ENCODE data around the gene ACSM6.
"Not testable (repeated sequence)": the region's sequence is repeated elsewhere in the genome, so short reads cannot be mapped to it uniquely, and the experiment has no call there.

ACSM6 gene, protein sequence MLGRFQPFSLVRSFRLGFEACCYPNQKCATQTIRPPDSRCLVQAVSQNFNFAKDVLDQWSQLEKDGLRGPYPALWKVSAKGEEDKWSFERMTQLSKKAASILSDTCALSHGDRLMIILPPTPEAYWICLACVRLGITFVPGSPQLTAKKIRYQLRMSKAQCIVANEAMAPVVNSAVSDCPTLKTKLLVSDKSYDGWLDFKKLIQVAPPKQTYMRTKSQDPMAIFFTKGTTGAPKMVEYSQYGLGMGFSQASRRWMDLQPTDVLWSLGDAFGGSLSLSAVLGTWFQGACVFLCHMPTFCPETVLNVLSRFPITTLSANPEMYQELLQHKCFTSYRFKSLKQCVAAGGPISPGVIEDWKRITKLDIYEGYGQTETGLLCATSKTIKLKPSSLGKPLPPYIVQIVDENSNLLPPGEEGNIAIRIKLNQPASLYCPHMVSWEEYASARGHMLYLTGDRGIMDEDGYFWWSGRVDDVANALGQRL

DNA sequence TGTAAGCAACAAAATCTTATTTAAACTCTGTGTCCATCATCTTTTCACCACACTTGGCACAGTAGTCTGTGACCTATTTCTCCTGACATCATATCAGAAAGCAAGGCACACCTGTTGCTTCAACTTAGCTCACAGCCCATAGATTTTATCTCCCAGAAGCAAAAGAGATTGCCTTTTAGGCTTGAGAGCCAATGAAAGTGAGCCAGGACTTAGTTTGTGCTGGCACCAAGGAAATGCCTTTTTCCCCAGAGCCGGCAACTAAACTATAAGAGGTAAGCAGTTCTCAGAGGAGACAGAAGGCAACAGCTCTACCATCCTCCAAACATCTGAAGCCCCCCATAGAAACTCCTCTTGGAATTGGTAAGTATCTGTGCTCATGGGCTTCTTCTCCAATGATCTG is at the start of gene ACSM6:
ACSM6 (plus strand) TSS at position 295 of the 400 bp plus-strand sequence. CDS start 248 bp downstream, outside the sequence.
- DNase-seq, result no peak

DNA sequence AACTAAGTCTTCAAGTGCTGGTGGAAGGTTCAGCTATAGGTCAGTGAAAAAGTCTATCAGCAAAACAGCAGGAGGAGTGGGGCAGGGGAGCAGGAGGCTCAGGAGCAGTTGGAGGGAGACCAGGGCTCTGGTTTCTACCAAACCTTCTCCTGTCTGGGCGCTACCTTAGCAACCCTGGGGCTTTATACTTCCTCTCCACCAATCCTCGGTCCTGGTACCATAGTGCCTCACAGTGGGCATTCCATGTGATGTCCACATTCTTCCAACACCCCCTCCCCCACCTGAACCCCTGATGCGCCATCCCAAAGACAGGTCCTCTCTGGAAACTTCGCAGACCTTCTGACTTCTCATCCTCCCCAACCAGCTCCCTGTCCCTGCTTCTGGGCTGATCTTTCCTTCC is 25.3 kb upstream of the ACSM6 start:
- DNase-seq, result no peak

DNA sequence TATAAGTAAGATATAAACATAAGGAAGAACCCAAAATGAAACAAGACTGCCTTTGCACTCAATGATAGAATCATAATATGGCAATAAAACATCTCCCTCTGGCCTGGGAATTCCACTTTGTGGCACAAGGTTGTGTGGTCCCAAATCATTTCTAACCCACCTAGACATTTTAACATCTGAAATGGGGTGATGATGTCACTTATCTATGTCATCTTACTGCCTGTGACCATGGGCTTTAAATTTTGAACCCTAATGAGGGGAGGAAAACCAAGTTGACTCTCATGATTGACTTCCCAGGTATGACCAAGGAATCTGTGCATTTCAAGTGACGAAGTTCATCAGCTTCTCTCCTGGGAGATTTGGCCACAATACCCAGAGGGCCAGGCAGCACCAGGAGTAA is 24.5 kb upstream of the ACSM6 start:
- no peak for DNase-seq

DNA sequence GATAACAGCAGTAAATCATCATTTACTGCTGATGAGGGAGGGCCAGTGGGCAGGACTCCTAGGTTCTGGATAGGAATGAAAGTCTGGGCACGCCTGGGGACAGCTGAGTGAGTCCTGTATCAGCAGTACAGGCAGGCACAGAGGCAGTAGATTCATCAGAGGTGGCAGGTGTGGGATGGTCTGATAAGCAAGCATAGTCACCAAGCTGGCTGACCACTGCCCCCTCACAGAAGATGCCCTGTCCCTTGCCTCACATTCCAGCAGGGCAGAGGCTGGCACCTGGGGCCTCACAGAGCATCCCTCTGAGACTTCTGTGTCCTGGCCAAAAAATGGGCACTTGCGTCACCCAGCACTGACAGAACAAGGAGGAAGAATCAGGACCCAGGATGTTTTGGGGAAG is 23.2 kb upstream of the ACSM6 start:
- no peak for DNase-seq

DNA sequence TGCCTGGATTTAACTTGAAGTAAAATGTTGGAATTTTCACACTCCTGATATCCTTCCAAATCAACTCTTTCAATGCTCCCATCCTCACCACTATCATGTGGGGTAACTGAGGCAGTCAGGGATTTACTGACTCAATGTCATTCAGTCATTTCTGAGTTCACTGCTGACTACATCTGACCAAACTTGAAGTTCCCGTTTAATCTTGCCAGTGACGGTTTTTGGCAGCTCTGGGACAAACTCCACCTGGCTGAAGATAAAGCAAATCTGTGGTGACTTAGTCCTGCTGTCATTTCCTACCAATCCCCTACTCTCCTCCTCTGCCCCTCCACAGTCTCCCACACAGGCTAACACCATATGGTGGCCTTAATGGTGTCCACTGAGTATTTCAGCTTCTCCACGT is 22.7 kb upstream of the ACSM6 start:
- DNase-seq, result no peak

DNA sequence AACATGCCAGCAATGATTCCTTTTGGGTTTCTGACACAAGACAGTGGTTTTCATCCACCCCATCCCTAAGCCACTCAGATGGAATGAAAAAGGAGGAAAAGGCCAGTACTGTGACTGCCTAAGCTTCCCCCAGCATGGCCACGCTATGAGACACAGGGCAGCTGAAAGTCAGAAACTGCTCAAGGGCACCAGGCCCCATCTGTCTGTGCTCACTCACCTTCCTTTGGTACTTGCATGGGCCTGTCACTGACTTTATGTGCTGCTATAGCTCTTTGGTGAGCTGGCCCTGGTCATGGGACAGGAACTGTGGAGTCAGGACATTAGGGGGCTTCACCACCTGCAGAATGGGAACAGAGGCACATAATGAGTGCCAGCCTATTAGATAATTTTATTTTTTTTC is 21.2 kb upstream of the ACSM6 start:
- no peak for DNase-seq

DNA sequence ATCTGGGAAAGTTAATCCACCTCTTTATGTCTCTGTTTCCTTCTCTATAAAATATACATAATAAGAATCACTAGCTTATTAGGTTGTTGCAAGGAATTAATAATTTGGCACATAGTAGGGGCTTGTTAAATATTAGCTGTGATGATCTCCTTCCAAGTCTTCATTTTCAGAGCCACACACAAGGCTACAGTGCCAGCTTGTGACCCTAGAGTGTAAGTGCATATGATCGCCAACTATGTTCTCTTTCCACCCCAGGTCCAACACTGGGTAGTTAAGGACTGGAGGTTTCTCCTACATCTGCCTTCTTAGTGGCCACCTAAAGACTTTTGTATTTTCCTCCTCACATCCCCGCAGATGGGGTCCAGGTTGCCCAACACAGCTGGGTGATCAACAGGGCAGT is 17.9 kb upstream of the ACSM6 start:
- no peak for DNase-seq

DNA sequence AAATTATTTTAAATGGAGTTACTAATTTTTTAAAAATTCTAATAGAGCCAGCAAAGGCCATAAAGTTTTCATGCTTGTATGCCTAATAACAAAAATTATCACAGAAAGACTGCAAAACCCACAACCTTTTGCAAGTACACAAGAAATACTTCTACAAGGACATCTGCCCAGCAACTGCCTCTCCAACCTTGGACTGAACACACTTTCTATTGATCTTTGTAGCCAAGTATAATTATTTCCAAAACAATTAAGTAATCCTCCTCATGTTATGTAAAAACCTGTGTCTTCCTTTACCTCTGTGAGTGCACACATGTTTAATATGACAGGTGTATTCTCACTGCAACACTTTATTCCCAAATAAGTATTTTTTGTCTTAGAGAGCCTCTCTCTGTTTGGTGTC is 16.6 kb upstream of the ACSM6 start:
- DNase-seq, result no peak

DNA sequence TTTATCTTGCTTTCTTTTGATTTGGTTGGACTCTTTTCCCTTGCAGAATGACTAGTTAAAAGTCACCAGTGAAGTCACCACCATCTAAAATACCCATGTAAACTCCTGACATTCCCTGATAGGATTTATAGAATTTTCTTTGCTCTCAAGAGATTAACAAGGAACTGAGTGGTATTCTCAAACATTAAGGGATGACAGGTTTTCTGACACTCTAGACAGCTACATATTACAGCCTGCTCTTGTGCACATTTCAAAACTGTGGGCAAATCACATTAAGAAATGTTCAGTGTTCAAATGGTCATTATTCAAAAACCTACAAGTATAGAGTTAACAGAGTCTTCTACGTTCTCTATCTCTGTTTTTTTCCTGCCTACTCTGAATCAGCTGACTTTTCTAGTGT is 15.8 kb upstream of the ACSM6 start:
- no peak for DNase-seq

DNA sequence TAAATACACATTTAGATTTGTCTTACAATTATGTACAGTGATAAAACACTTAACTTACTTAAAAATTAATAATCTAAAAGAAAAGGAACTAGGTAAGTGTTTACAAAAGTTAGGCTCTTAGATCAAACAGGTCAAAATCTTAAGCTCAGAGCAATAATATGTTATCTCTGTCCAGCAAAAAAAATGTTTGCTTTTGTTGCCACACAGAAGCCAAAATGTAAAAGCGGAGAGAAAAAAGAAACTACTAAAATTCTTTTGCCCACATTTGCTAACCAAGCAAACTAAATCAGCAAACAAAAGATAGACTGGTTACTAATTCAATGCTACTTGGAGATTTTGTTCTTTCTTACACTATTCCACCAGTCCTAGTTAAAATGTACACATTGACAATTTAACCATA is 15.2 kb upstream of the ACSM6 start:
- no peak for DNase-seq

DNA sequence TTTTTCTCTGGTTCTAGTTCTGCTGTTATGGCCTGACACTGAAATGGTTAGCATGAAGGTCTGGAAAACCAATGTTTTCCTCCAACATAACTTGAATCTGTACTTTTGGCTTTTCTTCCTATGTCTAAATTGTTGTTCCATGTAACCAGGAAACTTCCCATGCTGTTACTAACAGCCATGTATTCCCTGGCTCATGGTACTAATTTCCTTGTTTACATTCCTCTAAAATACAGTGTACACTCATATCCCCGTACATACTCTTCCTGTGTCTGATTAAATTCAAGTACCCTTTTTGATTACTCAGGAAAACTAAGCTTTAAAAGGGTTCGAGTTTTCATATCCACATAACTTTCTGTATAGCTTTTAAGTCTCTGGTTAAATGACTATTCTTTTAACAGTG is 12.3 kb upstream of the ACSM6 start:
- peak; percentile 39 for DNase-seq

DNA sequence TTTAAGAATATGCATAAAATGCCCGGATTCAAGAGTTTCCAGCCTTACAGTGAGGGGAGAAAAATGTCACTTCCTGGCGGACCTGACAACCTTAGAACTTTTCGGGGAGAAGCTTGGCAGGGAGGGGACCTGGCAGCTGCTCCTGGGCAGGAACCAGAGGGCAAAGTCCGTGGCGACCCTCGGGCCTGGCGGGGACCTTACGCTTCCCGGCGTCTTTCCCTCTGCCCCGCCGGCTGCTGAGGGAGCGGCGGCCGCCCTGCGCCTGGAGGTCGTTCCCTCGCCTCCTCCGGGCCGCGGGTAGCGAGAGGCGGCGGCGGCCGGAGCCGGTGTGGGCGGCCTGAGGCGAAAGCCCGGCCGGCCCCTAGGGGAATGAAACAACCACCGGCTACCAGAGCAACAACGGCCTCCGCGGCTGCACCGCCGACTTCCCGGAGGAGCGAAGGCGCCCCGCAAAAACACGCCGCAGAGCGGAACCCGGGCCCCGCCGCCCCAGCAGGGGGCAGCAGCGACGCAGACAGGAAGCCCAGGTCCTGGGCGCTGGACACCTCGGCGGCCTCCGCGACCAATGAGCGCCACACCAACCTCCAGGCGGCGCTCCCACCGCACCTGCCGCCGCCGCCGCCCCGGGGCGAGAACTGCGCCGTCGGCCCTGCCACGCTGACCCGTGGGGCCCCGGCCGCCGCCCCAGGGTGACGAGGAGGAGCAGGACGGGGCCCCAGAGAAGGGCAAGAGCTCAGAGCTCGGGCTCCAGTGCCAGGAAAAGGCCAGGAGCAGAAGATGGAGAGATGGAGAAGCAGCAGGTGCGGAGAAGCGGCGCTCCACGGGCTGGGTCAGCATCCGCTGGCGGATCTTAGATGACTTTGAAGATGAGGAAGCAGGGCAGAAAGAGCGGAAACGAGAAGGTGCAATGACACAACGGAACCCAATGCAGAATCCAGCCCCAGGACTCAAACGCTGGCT is 10.5 kb upstream of the ACSM6 start:
- DNase-seq, result peak; percentile 78

DNA sequence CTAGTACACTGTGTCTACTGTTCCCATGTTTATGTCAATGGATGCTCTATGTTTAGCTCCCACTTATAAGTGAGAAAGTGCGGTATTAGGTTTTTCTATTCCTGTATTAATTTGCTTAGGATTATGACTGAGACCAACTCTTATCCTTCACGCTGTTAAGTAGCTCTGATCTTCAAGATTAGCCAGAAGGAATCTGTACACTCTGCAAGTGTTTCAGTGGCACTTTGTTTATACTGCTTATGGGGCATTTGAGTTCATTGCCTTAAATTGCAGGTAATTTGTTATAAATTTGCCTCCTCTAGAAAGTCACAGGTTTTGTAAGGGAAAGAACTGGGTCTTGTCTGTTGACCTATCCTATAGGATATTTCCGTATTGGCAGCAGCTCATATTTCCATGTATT is 6.4 kb upstream of the ACSM6 start:
- no peak for DNase-seq

DNA sequence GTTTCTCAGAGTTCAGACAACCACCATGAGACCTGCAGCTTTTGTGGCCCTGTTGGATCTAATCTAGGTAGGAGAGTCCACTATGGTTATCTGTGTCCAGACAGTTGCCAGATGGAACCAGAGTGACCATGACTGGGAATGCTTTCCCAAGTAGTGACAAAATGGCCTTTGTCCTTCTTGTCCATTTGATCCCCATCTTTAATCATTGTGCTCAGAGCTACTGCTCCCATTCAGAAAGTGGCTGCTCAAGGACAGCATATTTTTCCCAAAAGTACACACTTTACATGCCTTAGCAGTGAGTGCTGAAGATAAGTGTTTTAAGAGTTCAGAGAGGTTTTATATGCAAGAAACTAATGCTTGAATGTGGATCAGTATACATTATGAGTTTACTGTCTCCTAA is 5.4 kb upstream of the ACSM6 start:
- no peak for DNase-seq

DNA sequence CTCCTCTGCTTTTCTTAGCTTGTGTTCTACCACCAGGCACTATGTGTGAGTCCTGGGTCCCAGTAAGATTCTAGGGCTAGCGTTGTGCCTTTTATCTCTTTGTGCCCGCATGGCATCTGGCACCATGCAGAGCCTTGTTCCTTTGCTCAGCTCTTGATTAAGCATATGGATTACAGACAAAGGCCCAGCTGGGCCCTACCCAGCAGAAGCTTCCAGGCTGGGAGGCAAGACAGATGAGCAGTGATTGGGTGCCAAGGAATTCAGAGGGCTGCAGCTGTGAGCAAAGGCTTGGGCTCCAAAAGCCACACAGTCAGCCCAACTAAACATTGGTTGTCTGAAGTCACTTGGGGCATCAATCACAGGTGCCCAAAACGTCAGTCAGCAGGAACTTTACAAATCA is 2.0 kb downstream of the ACSM6 start:
- no peak for DNase-seq

DNA sequence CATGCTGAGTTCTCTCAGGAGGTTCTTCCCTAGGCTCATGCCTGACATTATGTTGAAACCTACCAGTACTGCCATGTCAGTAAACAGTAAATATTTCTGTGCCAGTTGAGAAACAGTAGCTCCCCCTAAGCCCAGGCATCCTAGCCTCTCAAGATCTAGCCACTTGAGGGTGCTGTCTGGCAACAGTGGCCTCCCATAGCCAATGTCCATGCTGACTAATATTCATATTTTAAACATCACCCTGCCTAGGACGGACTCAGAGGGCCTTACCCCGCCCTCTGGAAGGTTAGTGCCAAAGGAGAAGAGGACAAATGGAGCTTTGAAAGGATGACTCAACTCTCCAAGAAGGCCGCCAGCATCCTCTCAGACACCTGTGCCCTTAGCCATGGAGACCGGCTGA is 7.7 kb downstream of the ACSM6 start:
- no peak for DNase-seq

DNA sequence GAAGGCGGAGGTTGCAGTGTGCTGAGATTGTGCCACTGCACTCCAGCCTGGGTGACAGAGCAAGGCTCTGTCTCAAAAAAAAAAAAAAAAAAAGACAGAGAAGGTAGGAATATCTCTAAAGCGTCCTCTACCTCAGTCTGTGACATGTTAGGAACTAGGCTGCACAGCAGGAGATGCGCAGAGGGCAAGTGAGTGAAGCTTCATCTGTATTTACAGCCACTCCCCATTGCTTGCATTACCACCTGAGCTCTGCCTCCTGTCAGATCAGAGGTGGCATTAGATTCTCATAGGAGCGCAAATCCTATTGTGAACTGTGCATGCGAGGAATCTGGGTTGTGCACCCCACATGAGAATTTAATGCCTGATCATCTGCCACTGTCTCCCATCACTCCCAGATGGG is 8.8 kb downstream of the ACSM6 start:
- not testable (repeated sequence) for DNase-seq

DNA sequence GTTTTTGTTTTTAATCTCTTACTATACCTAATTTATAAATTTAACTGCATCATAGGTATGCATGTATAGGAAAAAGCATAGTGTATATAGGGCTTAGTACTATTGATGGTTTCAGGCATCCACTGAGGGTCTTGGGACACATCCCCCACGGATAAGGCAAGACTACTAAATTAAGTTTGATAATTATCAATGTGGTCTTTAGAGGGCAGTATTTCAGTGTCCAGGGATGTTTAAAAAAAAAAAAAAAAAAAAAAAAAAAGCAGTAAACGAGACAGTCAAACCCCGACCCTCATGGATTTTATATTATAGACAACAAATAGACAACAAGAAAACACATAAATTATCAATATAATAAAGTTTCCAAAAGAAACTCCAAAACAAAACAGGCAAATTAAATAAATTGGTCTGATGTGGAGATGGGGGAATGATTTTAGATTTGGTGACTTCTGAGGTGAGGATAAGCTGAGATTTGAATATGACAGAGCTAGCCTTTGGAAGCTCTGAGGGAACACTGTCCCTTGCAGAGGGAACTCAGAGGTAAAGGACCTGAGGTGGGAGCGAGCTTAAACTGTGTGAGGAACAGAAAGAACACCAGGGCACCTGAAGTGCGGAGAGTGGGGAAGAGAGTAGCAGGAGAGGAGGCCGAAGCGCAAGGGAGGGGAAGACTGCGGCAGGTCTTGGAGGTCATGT is 14.8 kb downstream of the ACSM6 start:
- DNase-seq, result no peak

DNA sequence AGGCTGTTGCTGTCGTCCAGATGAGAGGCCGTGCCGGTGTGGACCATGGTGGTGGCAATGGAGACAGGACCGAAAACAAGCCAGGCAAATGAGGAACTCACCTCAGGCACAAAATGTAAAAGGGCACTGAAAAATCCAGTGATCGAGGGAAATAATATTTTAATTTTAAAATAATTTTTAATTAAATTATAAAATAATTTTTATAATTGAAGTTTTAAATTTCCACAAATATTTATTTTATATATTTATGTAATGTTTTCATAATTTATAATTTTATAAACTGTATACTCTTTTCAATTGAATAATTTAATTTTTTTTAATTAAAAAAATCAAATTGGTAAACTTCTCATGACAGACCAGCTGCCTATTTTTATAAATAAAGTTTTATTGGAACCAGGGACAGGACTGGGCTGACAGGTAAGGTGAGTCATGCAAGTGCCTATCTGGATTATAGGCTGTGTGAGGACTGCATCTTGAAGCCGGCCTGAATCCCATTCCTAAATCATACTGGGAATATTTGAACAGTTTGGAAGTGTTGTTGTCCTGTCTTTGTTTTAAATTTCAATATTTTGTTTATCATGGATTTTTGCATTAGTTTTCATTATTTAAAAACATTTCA is 15.6 kb downstream of the ACSM6 start:
- DNase-seq, result no peak

DNA sequence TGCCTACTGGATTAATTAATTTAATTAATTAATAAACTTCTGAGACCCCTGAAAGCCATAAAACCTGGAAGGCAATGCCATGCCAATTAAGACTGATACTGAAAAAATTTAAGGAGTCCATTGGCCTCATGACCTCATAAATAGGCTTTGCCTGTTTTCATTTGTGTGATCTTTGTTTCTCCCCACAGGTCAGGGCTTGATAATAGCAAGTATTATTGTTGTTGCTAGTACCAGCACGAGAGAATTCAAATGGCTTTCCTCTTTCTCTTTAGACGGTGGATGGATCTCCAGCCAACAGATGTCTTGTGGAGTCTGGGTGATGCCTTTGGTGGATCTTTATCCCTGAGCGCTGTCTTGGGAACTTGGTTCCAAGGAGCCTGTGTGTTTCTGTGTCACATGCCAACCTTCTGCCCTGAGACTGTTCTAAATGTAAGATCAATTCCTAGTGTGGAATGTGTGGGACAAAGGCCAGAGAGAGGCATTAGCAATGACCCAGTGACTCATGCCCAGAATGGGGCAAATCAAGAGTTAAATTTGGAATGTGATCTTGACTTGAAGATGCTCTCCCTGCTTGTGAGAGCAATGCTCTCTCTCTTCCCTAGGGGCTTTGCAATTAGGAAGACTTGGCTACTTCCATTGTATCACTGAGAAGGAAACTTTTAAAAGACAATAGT is 17.7 kb downstream of the ACSM6 start:
- no peak for DNase-seq

DNA sequence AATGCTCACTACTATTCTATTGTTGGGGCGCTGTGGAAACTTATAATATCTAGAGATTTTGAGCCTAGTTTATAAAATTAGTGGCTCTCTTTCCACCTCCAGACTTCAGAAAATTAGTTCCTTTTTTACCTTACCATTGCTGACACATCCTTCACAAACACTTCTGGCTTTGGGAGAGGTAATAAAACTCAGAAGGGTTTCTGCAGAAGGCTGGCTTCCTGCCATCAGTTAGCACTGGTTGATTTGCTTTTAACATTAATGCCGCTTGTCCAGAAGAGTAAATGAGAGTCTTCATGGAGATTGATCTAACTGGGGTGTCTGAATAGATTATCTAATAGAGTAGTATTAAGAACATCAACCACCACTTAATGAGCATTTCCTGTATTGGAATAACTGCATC is 20.3 kb downstream of the ACSM6 start:
- peak; percentile 71 for DNase-seq

DNA sequence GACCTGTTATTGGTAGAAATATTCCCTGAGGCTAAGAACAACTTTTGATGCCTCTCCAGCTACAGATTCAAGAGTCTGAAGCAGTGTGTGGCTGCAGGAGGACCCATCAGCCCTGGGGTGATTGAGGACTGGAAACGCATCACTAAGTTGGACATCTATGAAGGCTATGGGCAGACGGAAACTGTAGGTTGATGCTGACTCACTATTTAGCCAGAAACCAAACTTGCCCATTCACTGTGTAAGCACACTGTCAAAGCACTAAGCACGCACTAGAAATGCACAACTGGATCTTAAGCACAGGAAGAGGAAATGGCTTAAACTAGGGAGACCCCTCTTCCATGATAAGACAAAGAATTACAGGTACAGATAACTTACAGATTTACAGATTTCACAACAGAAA is 20.8 kb downstream of the ACSM6 start:
- DNase-seq, result peak; percentile 37

Measured in DMS153 (cell line).